GF-D8 (cell line): ENCODE results near the gene SLMAP.

Source experiments
- DNase-seq: peaks from one replicate; lab custom pipeline; 2025; lab: John Stamatoyannopoulos, UW

Gene SLMAP

GRCh38 chr3:57962448-57962834 is 206.3 kb downstream of the SLMAP start:
- DNase-seq = no peak

- no peak for DNase-seq
These were observed 207.8 kb downstream of the SLMAP start for GRCh38 chr3:57963811-57964346.

- DNase-seq = no peak
These were observed 210.7 kb downstream of the SLMAP start for GRCh38 chr3:57966829-57967228.

- no peak for DNase-seq
These were observed 211.5 kb downstream of the SLMAP start for GRCh38 chr3:57967590-57967989.

GRCh38 chr3:57968501-57968900 is 212.4 kb downstream of the SLMAP start:
- no peak for DNase-seq

- DNase-seq = no peak
These were observed 215.9 kb downstream of the SLMAP start for GRCh38 chr3:57971975-57972374.

- no peak for DNase-seq
These were observed 216.5 kb downstream of the SLMAP start for GRCh38 chr3:57972531-57973111.

- no peak for DNase-seq
These were observed 217.8 kb downstream of the SLMAP start for GRCh38 chr3:57973715-57974477.

GRCh38 chr3:57974796-57975388 is 218.8 kb downstream of the SLMAP start:
- DNase-seq = no peak

- DNase-seq = no peak
These were observed 221.7 kb downstream of the SLMAP start for GRCh38 chr3:57977818-57978235.

- DNase-seq = no peak
These were observed 222.2 kb downstream of the SLMAP start for GRCh38 chr3:57978316-57978715.
